Endothelial cell of umbilical vein (primary cell): ENCODE results near the gene PDGFA. TPM values are rescaled to one million over a fixed set of nuclear protein-coding genes. Genes with fewer than 3 reads are reported as not detected.

Experiments used
- BruUV-seq: library from RNA; stranded (reverse); fragments of 400-500 nt; replicated peaks from 2 replicates; lab custom pipeline; 2021; lab: Mats Ljungman, UMichigan
- CTCF ChIA-PET: fragments of 300-600, 350-600 bp; sonication (Branson Sonifier 250); formaldehyde crosslinking; loops from one replicate; lab custom pipeline; 2021; ENCODE audit warnings: antibody characterized with exemption, inconsistent platforms; lab: Charles Lee
- POLR2A ChIA-PET: fragments of 300-600, 350-600 bp; sonication (Branson Sonifier 250); formaldehyde crosslinking; loops from one replicate; lab custom pipeline; 2021; ENCODE audit warnings: antibody characterized with exemption, inconsistent platforms; lab: Charles Lee
- DNase-seq: peaks from one replicate; pipeline ENCODE4 v3.0.0-alpha.2; 2011; ENCODE audit warnings: low read depth, low spot score
- FAIRE-seq: peaks from 2 replicates; lab custom pipeline; 2011; peaks lifted over from hg19 to GRCh38; lab: Jason Lieb, UNC
- H2AFZ ChIP-seq: 2 replicates; pipeline ENCODE4 v1.6.0; 2012; ENCODE audit warnings: low read depth, low read length, control low read depth, inconsistent platforms
- H3K27ac ChIP-seq: 2 replicates; pipeline ENCODE4 v1.5.1; 2011; ENCODE audit warnings: low read depth, mild to moderate bottlenecking, control low read depth, low read length, moderate library complexity; ENCODE audit not compliant: insufficient read depth
- H3K27me3 ChIP-seq, 2 experiments: 2 replicates each; pipeline versions ENCODE4 v1.6.0 to v1.6.1; 2011; ENCODE audit warnings: low read length in 2 of 2, mixed read lengths in 1 of 2; ENCODE audit not compliant: control insufficient read depth in 2 of 2, insufficient read depth in 2 of 2
- H3K36me3 ChIP-seq, 2 experiments: 2 replicates in 1 of 2; 3 replicates in 1 of 2; pipeline ENCODE4 v1.5.1; 2011; ENCODE audit warnings: low read length in 2 of 2, mild to moderate bottlenecking in 1 of 2, moderate library complexity in 1 of 2; ENCODE audit not compliant: control insufficient read depth in 2 of 2, insufficient read depth in 2 of 2; ENCODE audit errors: extremely low read depth in 1 of 2
- H3K4me1 ChIP-seq: 3 replicates; pipeline ENCODE4 v1.5.1; 2011; ENCODE audit warnings: mild to moderate bottlenecking, low read length; ENCODE audit not compliant: control insufficient read depth, insufficient read depth; ENCODE audit errors: extremely low read depth
- H3K4me2 ChIP-seq: 2 replicates; pipeline ENCODE4 v1.6.1; 2011; ENCODE audit warnings: low read length, control low read depth, mixed read lengths; ENCODE audit not compliant: insufficient read depth
- H3K4me3 ChIP-seq, 3 experiments: fragments of 200-600 bp in 1 of 3; sonication (generic), shearing (Covaris generic) in 1 of 3; replicated peaks in 1 of 3; 2 replicates each; pipeline ENCODE4 v1.5.1; 2011 to 2016; ENCODE audit warnings: control low read depth in 3 of 3, low read length in 3 of 3, mild to moderate bottlenecking in 2 of 3, inconsistent platforms in 1 of 3, low read depth in 1 of 3, moderate library complexity in 1 of 3; ENCODE audit not compliant: insufficient read depth in 1 of 3
- H3K79me2 ChIP-seq: 2 replicates; pipeline ENCODE4 v1.6.0; 2012; ENCODE audit warnings: low read length, inconsistent platforms; ENCODE audit not compliant: control insufficient read depth, insufficient read depth
- H3K9ac ChIP-seq: replicated peaks from 2 replicates; pipeline ENCODE3; 2011; ENCODE audit warnings: low read length, control low read depth; ENCODE audit not compliant: insufficient read depth; ENCODE audit errors: extremely low read depth
- H3K9me1 ChIP-seq: replicated peaks from 3 replicates; pipeline ENCODE4 v1.6.0; 2011; ENCODE audit warnings: mild to moderate bottlenecking, low read length; ENCODE audit not compliant: control insufficient read depth, insufficient read depth; ENCODE audit errors: extremely low read depth
- H3K9me3 ChIP-seq: replicated peaks from 2 replicates; pipeline ENCODE4 v1.5.1; 2012; ENCODE audit warnings: low read length, inconsistent platforms; ENCODE audit not compliant: control insufficient read depth, insufficient read depth
- H4K20me1 ChIP-seq: replicated peaks from 2 replicates; pipeline ENCODE3; 2011; ENCODE audit warnings: mild to moderate bottlenecking, low read length; ENCODE audit not compliant: control insufficient read depth, insufficient read depth; ENCODE audit errors: extremely low read depth
- EZH2 ChIP-seq: IDR thresholded peaks from 2 replicates; pipeline ENCODE4 v1.6.1; 2012; ENCODE audit warnings: borderline replicate concordance, low read depth, mild to moderate bottlenecking, moderate library complexity, low read length, inconsistent platforms; ENCODE audit not compliant: severe bottlenecking
- FOS ChIP-seq: IDR thresholded peaks from 2 replicates; pipeline ENCODE4 v1.6.1; 2011; ENCODE audit warnings: mild to moderate bottlenecking, low read length, moderate library complexity, borderline replicate concordance; ENCODE audit not compliant: insufficient read depth
- GATA2 ChIP-seq: IDR thresholded peaks from 2 replicates; pipeline ENCODE4 v1.7.0; 2011; ENCODE audit warnings: low read depth, mild to moderate bottlenecking, moderate library complexity, mixed read lengths, low read length; ENCODE audit not compliant: insufficient read length, insufficient read depth
- MYC ChIP-seq: IDR thresholded peaks from one replicate; pipeline ENCODE4 v1.6.1; 2011; ENCODE audit warnings: mild to moderate bottlenecking, low read depth, low read length
- POLR2A ChIP-seq: IDR thresholded peaks from 2 replicates; pipeline ENCODE4 v1.6.1; 2012; ENCODE audit warnings: low read depth, mild to moderate bottlenecking, control low read depth, low read length
- POLR2AphosphoS5 ChIP-seq: IDR thresholded peaks from 2 replicates; pipeline ENCODE4 v1.6.1; 2012; ENCODE audit warnings: low read depth, mild to moderate bottlenecking, control low read depth, low read length, moderate library complexity; ENCODE audit not compliant: insufficient read depth
- dilution Hi-C: fragments of 300-500 bp; cut with MboI; formaldehyde crosslinking; loops from one replicate; pipeline ENCODE4 v1.15.0; 2019; ENCODE audit warnings: low sequenced_read_pairs; ENCODE audit not compliant: extremely low pct_ligation_motif_present
- intact Hi-C: fragments of 100-400 bp; cut with micrococcal nuclease; formaldehyde crosslinking; loops from one replicate; pipeline ENCODE4 v1.10.0; 2022
- polyA plus RNA-seq, 4 experiments: library from polyadenylated mRNA; depleted of rRNA in 3 of 4; stranded (reverse) in 3 of 4; unstranded in 1 of 4; fragments of >200 nt; gene quantifications; 2 replicates each; pipeline versions ENCODE4 v1.2.1 to v1.2.3, GENCODE V29; 2011 to 2012; ENCODE audit warnings: missing spikeins in 1 of 4
- total RNA-seq: library from RNA; stranded (reverse); gene quantifications from 2 replicates; pipeline ENCODE4 v1.2.3, GENCODE V29; 2021
- TF ChIP-seq, protein P1 (sequence below), 2 donors: IDR thresholded peaks; 1 replicate in 1 of 2; 2 replicates in 1 of 2; pipeline ENCODE4 v1.5.1; 2011; ENCODE audit warnings: low read length in 2 of 2, mild to moderate bottlenecking in 2 of 2, moderate library complexity in 2 of 2, control low read depth in 1 of 2, inconsistent platforms in 1 of 2, low read depth in 1 of 2; ENCODE audit not compliant: insufficient read depth in 1 of 2; ENCODE audit errors: extremely low read depth in 1 of 2

Gene PDGFA
- total and polyA plus RNA-seq, 2 donors (not counting 3 experiments of a cell fraction or from before 2014, with no cell fraction given) = 17.4 to 62.4 TPM

DNA sequence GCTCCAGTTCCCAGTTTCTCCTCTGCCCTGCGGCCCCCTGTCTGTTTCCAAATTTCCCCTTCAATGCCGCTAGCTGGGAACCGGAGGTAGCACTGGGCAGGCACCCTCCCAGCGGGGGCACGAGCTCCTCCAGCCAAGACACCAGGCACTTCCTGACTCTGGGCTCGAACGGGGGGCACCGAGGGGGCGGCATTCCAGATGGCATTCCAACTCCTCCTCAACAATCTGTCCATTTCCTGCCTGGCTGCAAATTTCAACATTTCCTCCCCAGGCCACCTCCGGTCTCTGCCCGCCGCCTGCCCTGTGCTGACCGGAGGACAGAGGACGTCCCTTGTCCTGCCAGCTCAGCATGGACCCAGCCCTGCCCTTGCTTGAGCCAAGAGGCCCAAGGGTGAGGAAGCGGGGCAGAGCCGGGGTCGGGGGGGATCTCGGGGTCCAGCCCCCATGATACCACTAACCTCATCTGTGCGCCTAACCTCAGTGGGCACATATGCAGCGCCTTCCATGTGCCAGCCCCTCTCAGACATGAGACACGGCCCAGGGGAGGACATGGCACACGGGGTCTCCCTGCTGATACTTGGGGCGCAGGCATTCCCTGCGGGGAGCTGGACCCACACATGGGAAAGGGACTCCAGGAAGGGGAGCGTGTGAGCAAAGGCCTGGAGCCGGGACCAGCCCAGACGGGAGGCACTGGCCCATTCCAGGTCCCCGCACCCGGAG lies 58.0 kb downstream of the PDGFA start:
- intact Hi-C loops (loop anchor here (2.0 kb wide), 2 partner anchors 59 to 143 kb away; no protein-coding TSS in a partner anchor), dilution Hi-C loops (no loop called here)
- Histone ChIP-seq H3K9me3 (no peaks in the 10 kb centered on the region), H3K36me3 (no peaks in the 10 kb centered on the region), H3K4me2 (peak overlapping the region; percentile 9), H3K27me3 (no peaks in the 10 kb centered on the region), H3K4me3 (no peak overlapping the region), H4K20me1 (no peaks in the 10 kb centered on the region), H3K79me2 (no peaks in the 10 kb centered on the region), H2AFZ (peak overlapping the region; percentile 1), H3K9ac (no peak overlapping the region), H3K9me1 (no peaks in the 10 kb centered on the region), H3K27ac (peak overlapping the region; percentile 66), H3K4me1 (peaks cover 36% of the 10 kb centered on the region)
- CTCF ChIA-PET = interaction anchor here (0.7 to 2.3 kb wide), 6 partner anchors 11 to 175 kb away, joined by 4 to 14 read pairs (median 8); no protein-coding TSS in a partner anchor
- FAIRE-seq (peak; percentile 94), DNase-seq (peak; percentile 40)
- TF ChIP-seq POLR2AphosphoS5 (peak; percentile 67), GATA2 (no peak), POLR2A (no peak), FOS (no peak), EZH2 (no peak), MYC (no peak)
- TF ChIP-seq, protein P1, sequence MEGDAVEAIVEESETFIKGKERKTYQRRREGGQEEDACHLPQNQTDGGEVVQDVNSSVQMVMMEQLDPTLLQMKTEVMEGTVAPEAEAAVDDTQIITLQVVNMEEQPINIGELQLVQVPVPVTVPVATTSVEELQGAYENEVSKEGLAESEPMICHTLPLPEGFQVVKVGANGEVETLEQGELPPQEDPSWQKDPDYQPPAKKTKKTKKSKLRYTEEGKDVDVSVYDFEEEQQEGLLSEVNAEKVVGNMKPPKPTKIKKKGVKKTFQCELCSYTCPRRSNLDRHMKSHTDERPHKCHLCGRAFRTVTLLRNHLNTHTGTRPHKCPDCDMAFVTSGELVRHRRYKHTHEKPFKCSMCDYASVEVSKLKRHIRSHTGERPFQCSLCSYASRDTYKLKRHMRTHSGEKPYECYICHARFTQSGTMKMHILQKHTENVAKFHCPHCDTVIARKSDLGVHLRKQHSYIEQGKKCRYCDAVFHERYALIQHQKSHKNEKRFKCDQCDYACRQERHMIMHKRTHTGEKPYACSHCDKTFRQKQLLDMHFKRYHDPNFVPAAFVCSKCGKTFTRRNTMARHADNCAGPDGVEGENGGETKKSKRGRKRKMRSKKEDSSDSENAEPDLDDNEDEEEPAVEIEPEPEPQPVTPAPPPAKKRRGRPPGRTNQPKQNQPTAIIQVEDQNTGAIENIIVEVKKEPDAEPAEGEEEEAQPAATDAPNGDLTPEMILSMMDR (IDR thresholded peaks at IDR 0.05; ENCODE audit: extremely low read depth in 1 of 2, insufficient read depth in 1 of 2, low read depth in 1 of 2, low read length in 2 of 2) = no peak
- POLR2A ChIA-PET = no interaction called here
- no TSS peak for BruUV-seq
